Glutamatergic neuron (in vitro differentiated cells): Measurements from ENCODE around the gene CACNG4. TPM values are rescaled to one million over a fixed set of nuclear protein-coding genes. Genes with fewer than 3 reads are reported as not detected.

ENCODE experiments used
- DNase-seq: peaks from one replicate; pipeline ENCODE4 v3.0.0; 2022
- H3K27ac Mint-ChIP-seq: one replicate; pipeline ENCODE4 v1.8.0; 2020; ENCODE audit warnings: mild to moderate bottlenecking, mixed read lengths, inconsistent platforms; ENCODE audit not compliant: unreplicated experiment
- H3K27me3 Mint-ChIP-seq: one replicate; pipeline ENCODE4 v1.8.0; 2020; ENCODE audit warnings: mild to moderate bottlenecking, moderate library complexity, mixed read lengths, inconsistent platforms; ENCODE audit not compliant: unreplicated experiment
- H3K36me3 Mint-ChIP-seq: one replicate; pipeline ENCODE4 v1.8.0; 2020; ENCODE audit warnings: mild to moderate bottlenecking, mixed read lengths, inconsistent platforms; ENCODE audit not compliant: unreplicated experiment
- H3K4me1 Mint-ChIP-seq: one replicate; pipeline ENCODE4 v1.8.0; 2020; ENCODE audit warnings: mild to moderate bottlenecking, low read depth, mixed read lengths, inconsistent platforms; ENCODE audit not compliant: unreplicated experiment
- H3K4me3 Mint-ChIP-seq: one replicate; pipeline ENCODE4 v1.8.0; 2020; ENCODE audit warnings: mild to moderate bottlenecking, mixed read lengths, inconsistent platforms; ENCODE audit not compliant: unreplicated experiment
- H3K9me3 Mint-ChIP-seq: one replicate; pipeline ENCODE4 v1.8.0; 2020; ENCODE audit warnings: mild to moderate bottlenecking, moderate library complexity, mixed read lengths, inconsistent platforms; ENCODE audit not compliant: unreplicated experiment
- CTCF ChIP-seq: fragments of 200-600 bp; sonication (generic); IDR thresholded peaks from one replicate; pipeline ENCODE4 v1.5.0; 2021; ENCODE audit not compliant: partially characterized antibody, unreplicated experiment
- long read RNA-seq: library from polyadenylated mRNA; unstranded; transcript quantifications from one replicate; pipeline ENCODE4 v2.0.0, GENCODE V29; 2020; ENCODE audit not compliant: unreplicated experiment
- total RNA-seq: library from RNA; stranded (reverse); fragmentation: NEBNext Ultra II Directional; extraction: Animal tissue kit (Norgen Biotek cat#: 25700); gene quantifications from one replicate; pipeline ENCODE4 v1.2.1, GENCODE V29; 2021; ENCODE audit not compliant: unreplicated experiment

CACNG4 gene
- total RNA-seq: 105 TPM
- long read RNA-seq, partial matches to known transcripts: 2 of 6 reads
- long read RNA-seq, other reads (novel, unspliced or antisense): 4 of 6 reads

- Mint-ChIP-seq H3K27me3 (peaks cover 34% of the 10 kb centered on the region), H3K27ac (peak within 1 kb of the TSS; percentile 88), H3K4me3 (peak within 1 kb of the TSS; percentile 89), H3K36me3 (peaks cover 5% of the 10 kb centered on the region), H3K9me3 (peaks cover 25% of the 10 kb centered on the region), H3K4me1 (peaks cover 34% of the 10 kb centered on the region)
- TF ChIP-seq CTCF: no peak
- peak; percentile 75 for DNase-seq
These were observed at the start of gene CACNG4 for GRCh38 chr17:66963909-66964771. Gene CACNG4 (plus strand): TSS chr17:66964707. CDS start chr17:66964912, 205 bp downstream.

DNA sequence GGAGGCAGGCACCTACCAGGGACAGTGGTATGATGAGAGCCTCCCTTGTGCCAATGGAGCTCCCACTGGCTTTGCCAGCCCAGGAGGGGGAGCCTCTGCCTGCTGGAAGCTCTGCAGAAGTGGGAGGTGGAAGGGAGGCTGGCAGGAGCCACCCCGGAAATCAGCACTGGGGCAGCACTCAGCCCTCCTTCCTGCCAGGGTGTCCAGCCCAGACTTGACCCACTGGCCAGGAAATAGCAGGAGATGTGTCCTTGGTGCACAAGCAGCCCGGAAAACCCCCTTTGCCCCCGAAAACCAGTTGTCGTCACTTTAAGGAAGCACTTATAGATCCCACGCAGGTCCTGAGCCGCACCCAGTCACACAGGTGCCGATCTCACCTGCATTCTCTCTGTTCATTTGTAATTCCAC lies 49.3 kb upstream of the CACNG4 start:
- Mint-ChIP-seq H3K4me3 (no peak overlapping the region), H3K9me3 (peaks cover 5% of the 10 kb centered on the region), H3K27me3 (peaks cover 1% of the 10 kb centered on the region), H3K4me1 (peaks cover 3% of the 10 kb centered on the region), H3K36me3 (peaks cover 8% of the 10 kb centered on the region), H3K27ac (no peak overlapping the region)
- no peak for DNase-seq
- no peak for TF ChIP-seq CTCF

DNA sequence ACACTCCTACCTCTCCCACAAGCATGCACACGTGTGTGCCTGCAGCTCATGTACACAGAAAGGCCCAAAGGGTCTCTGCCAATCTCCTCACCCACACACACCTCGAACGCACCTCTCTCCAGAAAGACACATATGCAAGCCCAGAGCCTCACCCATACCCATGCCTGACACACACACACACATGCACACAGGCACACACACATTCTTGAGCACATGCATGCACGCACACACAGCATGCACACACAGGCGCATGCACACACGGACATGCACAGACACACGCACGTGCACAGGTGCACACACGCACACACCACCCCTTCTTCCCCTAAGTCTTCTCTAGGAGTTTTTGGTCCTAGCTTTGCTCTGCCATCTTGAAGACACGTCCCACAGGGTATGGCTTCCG lies 48.7 kb upstream of the CACNG4 start:
- Mint-ChIP-seq H3K4me1 (peaks cover 3% of the 10 kb centered on the region), H3K4me3 (no peak overlapping the region), H3K9me3 (peaks cover 5% of the 10 kb centered on the region), H3K36me3 (peaks cover 8% of the 10 kb centered on the region), H3K27ac (no peak overlapping the region), H3K27me3 (peaks cover 1% of the 10 kb centered on the region)
- TF ChIP-seq CTCF: no peak
- no peak for DNase-seq

- H3K4me1 Mint-ChIP-seq: peaks cover 3% of the 10 kb centered on the region
- no peak for TF ChIP-seq CTCF
- H3K9me3 Mint-ChIP-seq: peaks cover 5% of the 10 kb centered on the region
- H3K27me3 Mint-ChIP-seq: peaks cover 1% of the 10 kb centered on the region
- DNase-seq: no peak
- H3K36me3 Mint-ChIP-seq: peaks cover 12% of the 10 kb centered on the region
- no peak overlapping the region for H3K4me3 Mint-ChIP-seq
- H3K27ac Mint-ChIP-seq: no peak overlapping the region
These were observed 47.6 kb upstream of the CACNG4 start for GRCh38 chr17:66916946-66917345.

DNA sequence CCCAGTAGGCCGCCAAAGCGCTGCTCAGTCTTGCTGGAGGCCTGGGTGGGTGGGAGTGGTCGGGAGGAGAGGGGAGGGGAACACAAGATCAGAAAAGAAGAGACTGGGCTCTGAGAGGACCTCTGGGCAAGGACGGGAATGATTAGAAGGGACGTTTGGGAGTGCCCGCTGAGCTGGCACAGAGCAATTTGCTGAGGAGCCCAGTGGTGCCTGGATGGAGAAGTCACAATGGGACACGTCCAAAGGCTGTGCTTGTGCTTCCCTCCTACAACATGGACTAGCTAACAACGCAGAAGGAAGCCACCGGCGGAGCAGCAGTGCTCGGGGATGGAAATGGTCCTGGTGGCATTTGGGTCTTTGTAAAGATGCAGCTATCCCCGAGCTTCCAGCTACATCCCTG lies 45.6 kb upstream of the CACNG4 start:
- Mint-ChIP-seq H3K9me3 (peaks cover 6% of the 10 kb centered on the region), H3K36me3 (peaks cover 6% of the 10 kb centered on the region), H3K4me3 (no peak overlapping the region), H3K27ac (no peak overlapping the region), H3K27me3 (no peaks in the 10 kb centered on the region), H3K4me1 (peaks cover 3% of the 10 kb centered on the region)
- TF ChIP-seq CTCF: no peak
- DNase-seq: no peak
